Dedifferentiated amniotic fluid mesenchymal stem cell (primary cell): Measurements from ENCODE around the gene ZBTB20.

ENCODE experiments used
- DNase-seq: peaks from one replicate; pipeline ENCODE4 v3.0.0-alpha.2; 2016; ENCODE audit errors: extremely low spot score

The ZBTB20 gene

DNA sequence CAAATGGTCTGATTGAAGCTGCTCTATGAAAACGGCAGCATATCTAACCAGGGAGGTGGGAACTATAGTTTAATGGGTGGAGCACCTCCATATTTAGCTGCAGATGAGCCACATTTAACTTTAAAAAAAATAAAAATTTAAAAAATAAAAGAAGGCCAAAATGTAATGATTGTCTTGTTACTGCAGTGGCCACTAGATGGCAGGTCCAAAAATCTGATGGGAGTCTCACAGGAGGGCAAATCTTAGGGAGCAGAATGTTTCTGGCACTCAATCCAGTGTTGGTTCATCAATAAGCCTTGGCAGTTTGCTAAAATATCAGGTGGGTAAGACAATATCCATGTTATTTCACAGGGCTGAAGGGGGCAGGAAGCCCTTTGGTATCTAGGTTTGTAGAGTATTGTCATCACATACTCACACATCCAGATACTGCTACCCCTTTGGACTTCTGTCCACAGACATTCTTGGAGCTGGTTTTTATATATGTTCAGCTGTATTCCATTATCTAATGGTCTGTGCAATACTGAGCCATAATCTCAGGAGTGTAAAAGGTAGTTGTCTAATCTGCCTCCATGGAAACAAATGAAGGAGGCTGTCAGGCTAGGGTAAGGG, 619.9 kb downstream of the ZBTB20 start:
- DNase-seq: no peak

DNA sequence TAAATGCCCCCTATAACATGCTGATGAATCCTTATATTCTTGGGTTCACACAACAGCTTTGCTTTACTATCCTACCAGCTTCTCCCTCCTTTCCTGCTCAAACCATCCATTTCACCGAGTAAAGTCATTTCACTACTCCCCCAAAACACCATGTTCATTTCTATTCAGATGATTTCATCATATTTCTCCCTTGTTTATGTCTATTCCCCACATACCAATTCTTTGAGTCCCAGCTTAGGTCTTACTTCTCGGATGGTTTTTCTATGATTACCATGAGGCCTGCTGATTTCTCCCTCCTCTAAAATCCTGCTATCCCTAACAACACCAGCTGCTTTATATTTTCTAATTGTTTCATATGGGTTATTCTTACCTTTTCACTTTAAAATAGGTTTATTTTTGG, 621.8 kb downstream of the ZBTB20 start:
- DNase-seq: no peak

DNA sequence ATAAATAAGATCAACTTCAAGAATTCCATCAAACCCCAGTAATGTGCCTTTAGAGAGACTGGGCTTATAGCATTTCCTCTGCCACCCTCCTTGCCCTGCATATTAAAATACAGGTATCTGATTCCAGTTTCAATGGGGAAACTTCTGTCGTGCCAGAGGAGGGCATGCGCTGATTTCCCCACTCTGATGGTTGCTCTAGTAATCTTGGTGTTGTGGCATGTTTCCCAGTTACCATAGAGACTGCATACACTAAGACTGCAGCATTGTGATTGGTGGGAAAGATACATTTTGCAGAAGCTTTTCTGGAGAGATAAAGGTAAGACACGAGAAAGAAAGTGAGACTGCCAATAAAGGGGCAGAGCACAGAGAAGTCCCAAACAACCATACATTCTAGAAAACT, 627.7 kb downstream of the ZBTB20 start:
- DNase-seq: no peak

DNA sequence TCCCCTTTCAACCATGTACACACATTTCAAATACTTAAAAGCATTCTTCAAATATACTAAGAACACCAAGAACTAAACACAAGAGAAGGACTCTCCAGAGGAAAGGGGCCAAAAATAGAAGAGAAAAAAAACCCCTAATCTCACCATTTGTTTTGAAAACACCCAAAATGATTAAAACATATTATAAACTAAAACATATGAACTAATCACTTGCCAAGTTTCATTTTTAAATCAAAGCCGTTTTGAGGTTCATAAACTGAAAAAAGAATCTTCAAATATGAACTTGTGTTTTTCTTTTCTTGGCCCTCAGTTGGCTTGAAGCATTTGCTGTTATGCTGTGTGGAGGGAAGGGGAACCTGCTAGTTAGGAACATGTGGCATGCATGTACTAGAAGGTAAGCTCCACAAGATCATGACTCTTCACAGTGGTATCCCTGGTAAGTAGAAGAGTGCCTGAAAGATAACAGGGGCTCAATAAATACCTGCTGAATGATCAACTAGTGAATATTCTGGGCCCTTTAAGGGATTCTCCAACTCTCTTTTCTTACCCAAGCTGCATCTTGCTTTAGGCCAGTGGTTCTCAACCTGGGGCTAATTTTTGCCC, 628.8 kb downstream of the ZBTB20 start:
- DNase-seq: no peak

DNA sequence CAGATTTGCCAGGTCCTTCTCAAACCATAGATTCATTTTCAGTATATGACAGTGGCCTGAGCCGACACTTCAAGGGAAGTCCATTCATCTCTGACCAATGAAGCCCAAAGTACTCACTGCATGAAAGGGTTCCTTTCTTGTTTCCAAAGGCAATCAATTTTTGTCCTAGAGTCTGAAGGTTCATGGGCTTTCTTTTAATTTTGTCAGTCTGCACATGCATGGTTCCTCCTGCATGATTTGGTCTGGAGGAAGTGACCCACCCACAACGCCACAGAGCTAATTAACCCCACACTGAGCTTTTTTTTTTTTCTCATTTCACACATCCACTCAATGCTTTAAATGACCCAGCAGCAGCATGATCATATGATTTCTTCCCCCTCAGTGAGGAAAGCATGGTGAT, 636.9 kb downstream of the ZBTB20 start:
- no peak for DNase-seq

DNA sequence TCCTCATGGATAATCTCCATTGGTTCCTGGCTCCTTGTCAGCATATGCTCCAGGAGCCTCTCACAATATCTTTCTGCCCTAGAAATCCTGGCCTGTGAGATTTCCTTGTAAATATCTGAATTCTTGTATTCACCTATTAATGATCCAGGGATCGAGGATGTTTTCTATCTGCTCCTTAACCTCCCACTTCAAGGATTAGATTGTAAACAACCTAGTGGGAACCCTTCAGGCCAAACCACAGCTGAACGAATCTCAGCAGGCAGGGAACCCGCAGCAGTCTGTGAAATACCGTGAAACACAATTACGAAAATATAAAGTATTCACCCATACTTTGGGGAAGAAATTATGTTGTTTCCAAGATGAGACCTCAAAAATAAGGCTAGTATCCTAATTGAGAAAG, 637.3 kb downstream of the ZBTB20 start:
- no peak for DNase-seq

DNA sequence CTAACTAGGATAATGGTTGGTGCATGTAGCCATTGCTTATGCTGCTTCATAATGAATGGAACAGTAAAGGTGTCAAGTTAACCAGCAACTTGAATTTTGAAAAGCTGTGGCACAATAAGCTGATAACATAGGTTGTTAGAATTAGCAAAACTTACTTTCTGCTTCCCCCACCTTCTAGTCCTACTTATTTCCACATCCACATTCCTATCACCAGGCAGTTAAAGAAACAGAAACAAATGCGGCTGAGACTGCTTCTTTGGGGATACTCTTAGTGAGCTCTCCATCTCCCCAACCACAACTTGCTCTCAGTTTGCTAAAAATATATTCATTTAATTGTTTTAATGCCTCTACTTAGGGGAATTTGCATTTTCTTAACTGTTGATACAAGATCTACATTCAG, 638.1 kb downstream of the ZBTB20 start:
- DNase-seq: no peak

DNA sequence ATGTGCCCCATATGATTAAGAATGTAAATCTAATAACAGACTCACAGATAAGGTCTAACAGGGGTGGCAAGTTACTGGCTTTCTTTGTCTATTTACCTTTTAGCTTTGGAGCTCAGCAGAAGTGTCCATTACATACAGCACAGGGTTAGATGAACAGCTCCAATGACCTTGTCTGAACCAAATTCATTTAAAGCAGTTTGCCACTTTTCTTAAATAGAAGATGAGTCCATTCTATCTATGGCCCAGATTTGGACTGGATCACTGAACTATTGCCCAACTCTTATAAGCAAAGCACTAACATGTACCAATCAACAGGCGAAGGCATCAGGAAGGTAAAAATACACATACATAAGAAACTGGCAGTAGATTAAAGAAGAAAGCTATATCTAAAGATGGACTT, 638.9 kb downstream of the ZBTB20 start:
- no peak for DNase-seq

DNA sequence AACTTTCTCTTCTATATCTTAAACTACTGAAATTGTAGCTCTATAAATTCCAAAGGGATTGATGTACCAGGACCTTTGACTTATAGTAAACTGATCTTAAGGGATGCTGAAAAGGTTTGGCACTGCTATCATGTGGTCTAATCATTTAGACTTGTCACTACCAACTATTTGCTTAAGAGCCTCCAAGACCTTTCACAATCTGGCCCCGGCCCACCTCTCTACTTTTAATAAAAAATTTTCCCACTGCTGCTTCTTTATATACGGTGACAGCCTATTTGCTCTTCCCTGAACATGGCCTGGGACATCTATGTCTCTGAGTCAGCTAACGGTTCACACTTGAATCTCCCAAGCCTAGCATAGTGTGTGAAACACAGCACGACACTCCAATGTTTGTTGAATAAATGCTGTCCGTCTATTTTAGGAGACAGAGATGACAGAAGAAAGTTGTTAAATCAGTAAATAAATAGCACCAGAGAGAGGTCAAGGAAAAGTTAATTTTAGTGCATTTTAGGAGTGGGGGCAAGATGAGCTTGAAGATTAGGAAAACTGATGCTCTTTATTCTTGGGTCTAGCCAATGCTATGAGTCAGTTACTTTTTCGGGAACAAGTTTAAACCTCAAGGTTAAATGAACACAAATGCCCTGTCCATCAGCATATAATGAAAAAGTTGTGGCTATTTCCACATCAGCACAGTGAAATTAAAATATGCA, 640.3 kb downstream of the ZBTB20 start:
- no peak for DNase-seq

DNA sequence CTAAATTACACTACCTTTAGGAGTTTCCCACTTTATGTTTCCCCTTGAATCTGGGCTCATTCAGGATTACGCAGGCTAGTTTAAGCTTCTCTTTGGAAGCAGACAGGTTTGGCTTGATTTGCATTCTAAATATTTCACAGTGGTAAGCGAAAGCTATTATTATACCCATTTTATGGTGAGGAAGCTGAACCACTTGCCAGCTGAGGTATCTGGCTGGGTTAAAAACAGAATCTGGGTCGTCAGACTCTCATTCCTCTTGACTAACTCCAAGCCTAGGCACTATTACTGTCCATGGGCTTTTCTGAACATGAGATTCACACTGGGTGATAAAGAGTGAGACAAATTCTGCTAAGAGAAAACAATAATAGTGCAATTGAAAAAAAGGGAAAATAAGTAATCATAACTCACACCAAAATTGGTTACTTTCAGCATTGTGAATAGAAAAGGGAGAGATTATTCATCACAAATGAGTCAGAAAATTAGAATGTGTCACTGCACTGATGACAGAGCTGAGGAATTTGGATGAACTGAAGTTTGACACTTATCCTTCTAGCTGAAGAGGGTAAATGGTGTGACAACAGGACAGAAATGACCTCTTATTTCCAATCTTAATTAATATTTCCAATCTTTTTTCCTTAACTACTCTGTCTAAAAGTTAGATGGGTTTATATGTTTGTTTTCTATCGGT, 642.0 kb downstream of the ZBTB20 start:
- DNase-seq: no peak

DNA sequence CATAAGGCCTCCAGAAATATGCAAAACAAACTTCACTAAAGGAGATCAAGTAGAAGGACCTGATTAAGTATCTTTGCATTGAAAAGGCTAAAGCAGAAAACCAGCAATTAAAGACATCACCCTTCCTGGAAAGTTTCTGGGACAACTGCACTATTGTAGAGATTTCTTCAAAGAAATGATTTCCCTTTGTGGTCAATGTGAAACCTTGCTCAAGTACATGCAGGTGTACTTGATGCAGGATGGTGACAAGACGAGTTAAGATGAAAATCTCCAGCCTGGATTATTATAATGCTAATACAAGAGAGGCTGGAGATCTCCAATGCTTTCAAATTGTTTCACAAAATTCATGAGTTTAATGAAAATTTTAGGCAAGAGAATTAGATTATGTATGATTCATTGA, 644.9 kb downstream of the ZBTB20 start:
- no peak for DNase-seq

DNA sequence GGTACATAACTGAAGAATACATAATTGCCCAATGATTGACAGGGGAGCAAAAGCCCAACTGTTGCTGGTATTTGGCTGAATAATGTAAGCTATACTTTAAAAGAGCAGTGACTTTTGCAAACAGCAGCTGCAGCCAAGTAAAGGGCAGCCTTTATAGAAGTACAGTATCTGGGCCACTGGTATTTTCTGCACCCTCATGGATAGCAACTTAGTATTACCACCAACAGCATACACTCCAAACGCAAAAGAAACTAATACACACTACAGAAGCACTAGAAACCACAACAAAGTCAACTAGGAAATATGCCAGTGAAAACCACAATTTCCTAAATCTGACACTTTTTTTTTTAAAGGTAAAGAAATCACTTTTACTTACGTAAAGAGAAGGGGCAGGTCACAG, 647.1 kb downstream of the ZBTB20 start:
- no peak for DNase-seq

DNA sequence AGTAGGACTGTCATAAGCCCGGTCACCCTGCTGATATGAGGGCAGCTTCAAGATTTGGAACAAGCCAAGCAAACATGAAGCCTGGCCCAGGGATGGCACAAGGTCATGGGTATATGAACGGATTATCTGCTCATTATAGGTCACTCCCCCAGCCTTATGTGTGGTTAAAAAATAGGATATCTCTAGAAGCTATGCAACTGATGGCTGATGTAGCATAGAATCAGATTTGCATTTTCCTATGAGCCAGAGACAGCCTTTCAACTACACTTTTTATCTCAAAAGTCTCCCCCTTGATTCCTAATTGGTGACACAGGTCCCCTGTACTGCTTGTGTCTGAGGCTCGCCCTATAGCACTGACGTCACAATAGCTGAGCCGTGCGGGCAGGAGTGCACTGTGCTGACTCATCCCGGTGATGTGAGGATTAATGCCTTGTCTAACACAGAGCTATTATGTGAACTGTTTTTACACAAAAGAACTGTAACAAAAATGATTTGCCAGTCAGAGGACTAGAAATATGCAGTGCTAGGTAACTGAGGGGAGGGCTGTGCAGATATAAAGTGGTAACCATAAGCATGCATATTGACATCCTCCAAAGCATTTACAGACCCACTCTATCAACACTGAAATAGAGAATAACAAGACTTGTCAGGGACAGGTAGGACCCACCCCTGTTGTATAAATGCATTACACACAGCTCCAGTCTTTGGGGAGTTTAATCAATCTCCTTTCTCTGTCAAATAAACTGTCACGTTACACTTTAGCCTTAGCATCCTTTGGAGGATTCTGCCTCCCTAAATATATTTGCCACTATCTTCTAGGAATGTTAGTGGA, 648.3 kb downstream of the ZBTB20 start:
- peak; percentile 55 for DNase-seq

DNA sequence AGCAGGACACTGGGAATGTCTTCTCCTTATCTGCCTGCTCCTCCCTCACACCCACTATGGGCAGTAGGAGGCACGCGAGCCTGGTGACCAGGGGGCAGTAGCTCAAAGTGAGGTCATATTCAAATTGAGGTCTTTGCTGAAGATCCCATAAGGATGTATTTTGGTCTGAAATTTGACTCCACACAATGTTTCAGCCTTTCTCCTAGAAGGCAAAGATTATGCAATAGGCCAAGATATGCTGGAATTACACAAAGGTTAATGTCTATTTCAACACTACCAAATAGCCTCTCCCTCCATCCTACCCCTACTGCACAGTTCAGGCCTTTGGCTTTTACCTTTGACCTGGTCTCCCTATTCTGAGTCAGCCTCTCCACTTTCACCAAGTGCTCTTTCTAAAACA, 650.2 kb downstream of the ZBTB20 start:
- peak; percentile 43 for DNase-seq

DNA sequence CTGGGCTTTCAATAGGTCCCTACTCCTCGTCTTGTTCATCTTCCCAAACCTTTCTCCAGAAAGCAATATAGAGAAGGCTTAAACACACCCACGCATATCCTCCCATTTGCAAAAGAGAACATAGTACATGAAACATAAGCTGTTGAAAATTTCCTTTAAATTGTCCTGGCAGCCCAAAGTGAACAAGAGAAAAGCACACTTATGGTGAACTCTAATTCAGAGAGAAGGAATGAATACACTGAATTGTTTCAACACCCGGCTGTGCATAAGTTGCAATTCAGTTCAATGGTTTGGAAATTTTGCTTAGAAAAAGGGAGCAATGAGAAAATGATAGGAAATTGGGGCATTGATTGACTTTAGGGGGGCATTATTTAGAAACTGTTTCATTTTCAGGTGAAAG, 650.6 kb downstream of the ZBTB20 start:
- DNase-seq: no peak

DNA sequence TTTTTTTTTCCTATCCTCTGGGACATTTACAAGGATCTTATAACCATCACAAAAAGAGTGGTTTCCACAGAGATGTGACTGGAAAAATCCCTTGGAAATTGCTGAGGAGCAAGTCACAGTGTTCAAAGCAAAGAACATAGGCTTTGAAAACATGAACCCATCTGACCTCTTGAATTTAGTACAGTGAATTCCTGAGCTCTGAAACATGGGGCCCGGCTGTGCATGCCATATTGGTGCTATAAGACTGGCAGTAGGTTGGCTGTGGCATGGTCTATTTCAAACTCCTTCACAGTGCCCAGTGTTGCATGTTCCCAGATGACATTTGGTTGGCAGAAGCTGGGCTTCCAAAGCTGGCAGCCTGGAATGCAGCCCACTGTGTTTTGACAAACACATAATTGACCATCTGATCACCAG, 651.1 kb downstream of the ZBTB20 start:
- no peak for DNase-seq

DNA sequence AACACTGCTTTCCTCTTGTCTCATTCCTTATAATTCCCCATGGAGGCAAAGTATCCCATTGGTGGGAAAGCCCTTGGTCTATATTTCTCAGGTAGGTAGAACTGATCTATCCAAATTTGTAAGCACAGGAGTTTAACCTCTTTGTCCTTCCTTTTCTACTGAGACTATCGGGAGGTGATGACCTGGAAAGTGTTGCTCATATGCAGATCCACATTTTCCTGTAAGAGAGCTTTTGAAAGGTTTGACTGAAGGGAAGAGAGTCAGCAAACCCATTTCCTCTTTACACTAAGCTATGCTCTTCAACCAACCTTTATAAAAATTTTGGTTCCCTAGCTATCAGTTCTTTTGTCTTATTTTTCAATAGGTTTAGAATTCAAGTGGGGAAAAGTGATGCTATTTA, 652.6 kb downstream of the ZBTB20 start:
- no peak for DNase-seq

DNA sequence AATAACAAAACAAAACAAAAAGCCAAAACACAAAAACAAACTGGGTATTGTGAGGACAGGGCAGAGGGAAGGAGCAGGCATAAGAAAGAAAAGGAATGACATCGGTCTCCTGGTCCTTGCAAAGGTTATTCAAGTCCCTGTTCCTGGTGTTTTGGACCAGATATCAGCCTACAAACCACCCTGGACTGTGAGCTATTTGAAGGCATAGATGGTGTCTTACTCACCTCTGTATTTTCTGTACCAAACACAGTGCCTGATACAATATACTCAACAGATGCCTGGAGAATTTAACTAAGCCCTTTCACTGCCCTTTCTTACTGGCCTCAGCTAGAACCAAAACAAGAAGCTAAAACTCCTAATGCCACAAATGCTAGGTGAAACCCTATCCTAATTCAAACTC, 656.3 kb downstream of the ZBTB20 start:
- DNase-seq: no peak

DNA sequence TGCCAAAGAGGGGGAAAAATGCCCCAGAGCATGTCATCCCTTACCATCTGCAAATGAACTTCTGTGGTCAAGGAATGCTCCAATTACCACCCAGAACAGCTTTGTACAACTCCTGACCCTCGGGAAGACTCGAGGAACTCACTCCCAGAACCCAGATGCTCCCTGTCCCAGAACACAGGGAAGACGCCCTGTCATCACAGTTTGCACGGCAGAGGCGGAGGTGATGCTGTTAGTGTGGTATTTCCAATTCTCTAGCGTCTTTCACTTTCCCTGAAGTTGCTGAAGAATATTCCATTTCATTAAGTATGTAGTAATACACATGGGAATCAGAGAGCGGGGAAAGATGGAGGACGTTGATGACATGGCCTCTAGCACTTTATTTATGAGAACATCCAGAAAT, 659.6 kb downstream of the ZBTB20 start:
- DNase-seq: no peak

DNA sequence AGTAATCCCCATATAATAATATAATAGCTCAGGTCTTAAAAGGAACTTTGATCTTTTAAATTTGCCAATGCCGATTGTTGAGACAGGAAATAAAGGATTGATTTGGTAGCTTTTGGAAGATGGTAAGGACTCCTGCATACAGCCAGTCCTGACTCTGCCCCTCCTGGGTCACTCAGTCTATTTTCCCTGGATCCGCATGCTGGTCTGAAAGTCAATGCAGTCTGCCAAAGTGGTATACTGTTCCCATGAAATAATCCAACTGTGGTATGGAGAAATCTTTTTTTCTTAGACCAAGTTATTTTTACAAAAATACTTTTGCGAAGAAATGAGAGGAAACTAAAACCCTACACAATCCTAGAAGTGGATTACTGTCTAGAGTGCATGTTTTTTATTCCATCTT, 662.2 kb downstream of the ZBTB20 start:
- DNase-seq: no peak

DNA sequence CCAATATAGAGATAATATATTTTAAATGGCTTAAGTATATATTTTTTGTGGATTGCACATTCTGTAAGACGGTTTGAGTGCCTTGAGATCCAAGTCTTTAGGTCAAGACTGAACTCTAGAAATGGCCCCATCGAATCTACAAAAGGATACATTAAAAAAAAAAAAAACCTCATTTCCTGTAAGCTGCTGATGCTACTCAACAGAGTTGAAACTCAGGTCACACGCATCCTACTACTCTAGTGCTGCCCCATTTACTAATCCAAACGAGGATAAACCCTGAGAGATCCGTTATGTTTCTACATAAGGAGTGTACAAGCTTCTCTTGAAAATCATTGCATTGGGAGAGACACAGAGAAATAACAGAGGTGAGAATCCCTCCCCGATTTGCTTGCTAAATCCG, 666.0 kb downstream of the ZBTB20 start:
- DNase-seq: no peak

DNA sequence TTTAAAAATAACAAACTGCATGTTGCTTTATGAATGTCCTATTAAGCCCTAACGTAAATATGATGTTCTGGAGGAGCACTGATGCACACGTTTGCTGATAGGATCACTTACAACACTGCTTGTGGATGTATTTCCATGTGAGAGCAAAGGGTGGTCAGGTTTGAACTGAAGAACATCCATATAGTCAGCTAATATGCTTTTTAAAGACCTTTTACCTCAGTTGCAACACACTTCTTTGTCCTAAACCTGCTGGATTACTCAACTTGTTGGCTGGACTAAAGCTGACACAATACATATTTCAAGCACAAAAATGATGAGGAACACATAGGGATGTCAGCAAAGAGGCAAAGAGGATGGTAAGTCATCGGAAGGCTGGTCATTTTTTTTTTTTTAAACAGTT, 666.6 kb downstream of the ZBTB20 start:
- no peak for DNase-seq
